H1 (cell line): ENCODE data around the gene OGFR. TPM values are rescaled to one million over a fixed set of nuclear protein-coding genes. Genes with fewer than 3 reads are reported as not detected.

Source experiments
- CBX8 ChIP-seq: fragments of 300-800, 300-1000 bp; sonication (generic); IDR thresholded peaks from 2 replicates; pipeline ENCODE4 v1.7.1; 2016; ENCODE audit warnings: low read depth, low read length, borderline replicate concordance
- POLR2AphosphoS5 ChIP-seq: IDR thresholded peaks from 2 replicates; pipeline ENCODE4 v1.6.1; 2011; ENCODE audit warnings: low read depth, low read length
- RAD21 ChIP-seq, 2 experiments: IDR thresholded peaks in 1 of 2; conservative IDR thresholded peaks in 1 of 2; 2 replicates each; pipeline ENCODE4 v1.6.1; 2011; ENCODE audit warnings: low read depth in 2 of 2, low read length in 2 of 2, improper control_type of control experiment in 1 of 2, inconsistent platforms in 1 of 2, mild to moderate bottlenecking in 1 of 2, moderate library complexity in 1 of 2
- SIX5 ChIP-seq: IDR thresholded peaks from 2 replicates; pipeline ENCODE4 v1.6.1; 2011; ENCODE audit warnings: mild to moderate bottlenecking, low read depth, low read length
- TAF7 ChIP-seq: optimal IDR thresholded peaks from 2 replicates; pipeline ENCODE3; 2011; ENCODE audit warnings: low read depth, mild to moderate bottlenecking, inconsistent platforms, low read length, moderate library complexity, borderline replicate concordance
- polyA plus RNA-seq, 7 experiments: library from polyadenylated mRNA; depleted of rRNA in 3 of 7; stranded (reverse) in 5 of 7; unstranded in 2 of 7; fragments of >200 nt in 5 of 7; fragments of 200-250 nt in 2 of 7; gene quantifications; 1 replicate in 5 of 7; 2 replicates in 1 of 7; 4 replicates in 1 of 7; pipeline versions ENCODE4 v1.2.1 to v1.2.3, GENCODE V29; 2011 to 2013; ENCODE audit warnings: missing spikeins in 2 of 7, mixed read lengths in 2 of 7
- total RNA-seq: library from RNA; stranded (reverse); fragmentation: NEBNext Ultra II Directional; extraction: Animal tissue kit (Norgen Biotek cat#: 25700); gene quantifications from 2 replicates; pipeline ENCODE4 v1.2.1, GENCODE V29; 2021

Gene OGFR
- total and polyA plus RNA-seq, 2 of the 8 experiments (the other 6 are each of a cell fraction or from before 2014, with no cell fraction given), result 13.9 to 25.1 TPM

DNA sequence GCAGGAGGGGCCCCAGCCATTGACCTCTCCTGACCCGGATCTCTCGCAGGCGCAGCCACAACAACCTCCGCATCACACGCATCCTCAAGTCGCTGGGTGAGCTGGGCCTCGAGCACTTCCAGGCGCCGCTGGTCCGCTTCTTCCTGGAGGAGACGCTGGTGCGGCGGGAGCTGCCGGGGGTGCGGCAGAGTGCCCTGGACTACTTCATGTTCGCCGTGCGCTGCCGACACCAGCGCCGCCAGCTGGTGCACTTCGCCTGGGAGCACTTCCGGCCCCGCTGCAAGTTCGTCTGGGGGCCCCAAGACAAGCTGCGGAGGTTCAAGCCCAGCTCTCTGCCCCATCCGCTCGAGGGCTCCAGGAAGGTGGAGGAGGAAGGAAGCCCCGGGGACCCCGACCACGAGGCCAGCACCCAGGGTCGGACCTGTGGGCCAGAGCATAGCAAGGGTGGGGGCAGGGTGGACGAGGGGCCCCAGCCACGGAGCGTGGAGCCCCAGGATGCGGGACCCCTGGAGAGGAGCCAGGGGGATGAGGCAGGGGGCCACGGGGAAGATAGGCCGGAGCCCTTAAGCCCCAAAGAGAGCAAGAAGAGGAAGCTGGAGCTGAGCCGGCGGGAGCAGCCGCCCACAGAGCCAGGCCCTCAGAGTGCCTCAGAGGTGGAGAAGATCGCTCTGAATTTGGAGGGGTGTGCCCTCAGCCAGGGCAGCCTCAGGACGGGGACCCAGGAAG lies 7.7 kb downstream of the OGFR start (continued):
- no peak for TF ChIP-seq RAD21 (IDR thresholded peaks at IDR 0.05 in 1 of 2, conservative IDR thresholded peaks at IDR 0.05 in 1 of 2; ENCODE audit: low read depth in 2 of 2, low read length in 2 of 2)
- TF ChIP-seq SIX5, result no peak
- TF ChIP-seq TAF7, result no peak
- TF ChIP-seq CBX8, result no peak
- TF ChIP-seq POLR2AphosphoS5, result no peak
